ENCODE results near the gene A3GALT2.

Gene A3GALT2

DNA sequence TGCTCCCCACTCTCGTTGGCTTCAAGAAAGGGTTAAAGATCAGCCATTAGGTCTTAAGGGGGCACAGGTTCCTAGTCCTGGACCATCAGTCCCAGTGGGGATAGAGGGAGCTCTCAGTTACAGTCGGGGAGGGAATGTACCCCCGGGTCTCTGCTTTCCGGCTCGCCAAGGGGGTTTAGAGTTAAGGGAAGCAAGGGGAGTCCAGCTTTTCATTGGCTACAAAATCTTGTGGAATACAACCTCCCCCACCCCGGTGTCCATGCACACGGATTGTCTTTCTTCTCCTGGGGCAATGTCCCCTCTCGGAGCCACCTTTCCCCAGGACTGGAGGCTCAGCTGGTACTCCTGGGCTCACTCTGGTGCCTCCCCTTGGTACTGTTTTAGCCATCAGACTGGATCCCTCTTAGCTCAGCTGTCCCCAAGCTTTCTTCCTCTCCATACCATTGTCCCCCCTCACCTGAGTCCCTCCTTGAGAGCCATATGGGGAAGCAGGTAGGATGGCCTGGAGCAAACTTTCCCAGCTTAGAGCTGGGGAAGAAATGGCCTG is at the start of gene A3GALT2:
Gene A3GALT2 (minus strand): TSS at position 480 of the 547 bp plus-strand sequence. CDS start 0 bp downstream, at position 480.
- H3K36me3 Mint-ChIP-seq (ENCODE audit: low read depth), result peaks cover 5% of the 10 kb centered on the region
- DNase-seq (no peak), ATAC-seq (no peak)
- H3K4me1 Mint-ChIP-seq, result peaks cover 3% of the 10 kb centered on the region
- no peak within 1 kb of the TSS for H3K4me3 Mint-ChIP-seq
- H3K27ac Mint-ChIP-seq, result no peak within 1 kb of the TSS
- no peaks in the 10 kb centered on the region for H3K27me3 Mint-ChIP-seq
- no peaks in the 10 kb centered on the region for H3K9me3 Mint-ChIP-seq

DNA sequence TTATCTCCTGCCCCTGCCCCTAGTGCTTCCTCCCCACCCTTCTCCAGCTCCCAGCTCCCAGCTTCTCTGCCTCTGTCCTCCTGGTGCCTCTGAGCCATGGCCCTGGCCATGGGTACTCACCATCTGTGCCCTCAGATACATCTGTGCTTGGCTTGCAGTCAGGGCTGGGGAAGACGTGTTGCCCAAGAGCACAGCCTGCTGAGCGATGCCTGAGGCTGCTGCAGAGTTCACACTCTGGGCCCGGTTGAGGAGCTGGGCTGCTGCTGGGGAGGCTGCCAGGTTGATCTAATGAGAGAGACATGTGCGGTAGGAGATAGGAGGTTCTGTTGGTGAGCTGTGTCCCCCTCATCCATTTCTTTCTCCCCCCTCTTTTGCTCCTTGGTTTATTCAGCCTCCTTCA is 49.4 kb upstream of the A3GALT2 start:
- DNase-seq (no peak), ATAC-seq (no peak)
- Mint-ChIP-seq H3K4me3 (no peak overlapping the region), H3K4me1 (peaks cover 4% of the 10 kb centered on the region), H3K9me3 (no peaks in the 10 kb centered on the region), H3K27ac (no peak overlapping the region), H3K36me3 (ENCODE audit: low read depth) (no peaks in the 10 kb centered on the region), H3K27me3 (peaks cover 2% of the 10 kb centered on the region)

- no peaks in the 10 kb centered on the region for H3K36me3 Mint-ChIP-seq (ENCODE audit: low read depth)
- H3K4me1 Mint-ChIP-seq, result peaks cover 4% of the 10 kb centered on the region
- H3K27ac Mint-ChIP-seq, result no peak overlapping the region
- no peak for ATAC-seq
- no peak for DNase-seq
- H3K9me3 Mint-ChIP-seq, result no peaks in the 10 kb centered on the region
- no peak overlapping the region for H3K4me3 Mint-ChIP-seq
- H3K27me3 Mint-ChIP-seq, result peaks cover 2% of the 10 kb centered on the region
These were observed 48.9 kb upstream of the A3GALT2 start for GRCh38 chr1:33369764-33370163.

GRCh38 chr1:33369081-33369480 is 48.2 kb upstream of the A3GALT2 start:
- H3K27me3 Mint-ChIP-seq, result peaks cover 2% of the 10 kb centered on the region
- H3K36me3 Mint-ChIP-seq (ENCODE audit: low read depth), result no peaks in the 10 kb centered on the region
- H3K4me1 Mint-ChIP-seq, result peaks cover 4% of the 10 kb centered on the region
- DNase-seq (no peak), ATAC-seq (no peak)
- no peak overlapping the region for H3K4me3 Mint-ChIP-seq
- H3K9me3 Mint-ChIP-seq, result no peaks in the 10 kb centered on the region
- no peak overlapping the region for H3K27ac Mint-ChIP-seq

- Mint-ChIP-seq H3K4me3 (no peak overlapping the region), H3K4me1 (peaks cover 4% of the 10 kb centered on the region), H3K9me3 (no peaks in the 10 kb centered on the region), H3K27ac (no peak overlapping the region), H3K27me3 (peaks cover 2% of the 10 kb centered on the region), H3K36me3 (ENCODE audit: low read depth) (no peaks in the 10 kb centered on the region)
- DNase-seq (no peak), ATAC-seq (no peak)
These were observed 47.5 kb upstream of the A3GALT2 start for GRCh38 chr1:33368431-33368830.

GRCh38 chr1:33367485-33368405 is 46.8 kb upstream of the A3GALT2 start:
- DNase-seq (peak; percentile 89), ATAC-seq (peak; percentile 82)
- H3K9me3 Mint-ChIP-seq, result no peaks in the 10 kb centered on the region
- no peak overlapping the region for H3K27ac Mint-ChIP-seq
- peaks cover 2% of the 10 kb centered on the region for H3K27me3 Mint-ChIP-seq
- H3K36me3 Mint-ChIP-seq (ENCODE audit: low read depth), result no peaks in the 10 kb centered on the region
- H3K4me3 Mint-ChIP-seq, result no peak overlapping the region
- peaks cover 4% of the 10 kb centered on the region for H3K4me1 Mint-ChIP-seq

- ATAC-seq, result no peak
- H3K27ac Mint-ChIP-seq, result no peak overlapping the region
- H3K4me1 Mint-ChIP-seq, result peaks cover 4% of the 10 kb centered on the region
- no peak for DNase-seq
- H3K4me3 Mint-ChIP-seq, result no peak overlapping the region
- no peaks in the 10 kb centered on the region for H3K36me3 Mint-ChIP-seq (ENCODE audit: low read depth)
- peaks cover 2% of the 10 kb centered on the region for H3K27me3 Mint-ChIP-seq
- H3K9me3 Mint-ChIP-seq, result no peaks in the 10 kb centered on the region
These were observed 46.0 kb upstream of the A3GALT2 start for GRCh38 chr1:33366762-33367484.

- no peaks in the 10 kb centered on the region for H3K9me3 Mint-ChIP-seq
- ATAC-seq (no peak), DNase-seq (no peak)
- peaks cover 2% of the 10 kb centered on the region for H3K27me3 Mint-ChIP-seq
- no peak overlapping the region for H3K4me3 Mint-ChIP-seq
- H3K36me3 Mint-ChIP-seq (ENCODE audit: low read depth), result no peaks in the 10 kb centered on the region
- H3K27ac Mint-ChIP-seq, result no peak overlapping the region
- peaks cover 4% of the 10 kb centered on the region for H3K4me1 Mint-ChIP-seq
These were observed 44.7 kb upstream of the A3GALT2 start for GRCh38 chr1:33365560-33365997.

- Mint-ChIP-seq H3K4me3 (no peak overlapping the region), H3K36me3 (ENCODE audit: low read depth) (no peaks in the 10 kb centered on the region), H3K27me3 (peaks cover 2% of the 10 kb centered on the region), H3K9me3 (no peaks in the 10 kb centered on the region), H3K4me1 (peaks cover 4% of the 10 kb centered on the region), H3K27ac (no peak overlapping the region)
- DNase-seq (no peak), ATAC-seq (no peak)
These were observed 43.6 kb upstream of the A3GALT2 start for GRCh38 chr1:33364565-33364918.

- DNase-seq (no peak), ATAC-seq (no peak)
- H3K4me3 Mint-ChIP-seq, result no peak overlapping the region
- no peaks in the 10 kb centered on the region for H3K9me3 Mint-ChIP-seq
- H3K27me3 Mint-ChIP-seq, result peaks cover 2% of the 10 kb centered on the region
- peaks cover 4% of the 10 kb centered on the region for H3K4me1 Mint-ChIP-seq
- H3K27ac Mint-ChIP-seq, result no peak overlapping the region
- H3K36me3 Mint-ChIP-seq (ENCODE audit: low read depth), result no peaks in the 10 kb centered on the region
These were observed 42.6 kb upstream of the A3GALT2 start for GRCh38 chr1:33363470-33363861.

DNA sequence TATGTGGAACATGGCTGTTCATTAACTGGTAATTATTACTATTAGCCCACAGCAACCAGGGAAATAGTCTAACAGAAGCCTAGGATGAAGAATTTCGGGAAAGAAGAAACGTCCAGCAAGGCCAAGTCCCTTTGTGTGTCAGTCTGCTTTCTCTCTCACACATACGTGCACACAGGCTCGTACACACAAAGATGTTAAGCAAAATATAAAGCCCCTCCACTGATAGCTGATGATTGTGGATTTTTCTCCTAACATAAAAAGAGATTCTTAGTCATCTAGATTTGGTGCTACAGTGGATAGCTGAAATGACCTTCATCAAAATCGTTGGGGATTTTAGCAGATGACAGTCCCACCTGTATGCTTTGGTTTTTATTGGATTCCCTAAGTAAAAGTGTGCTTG is 42.1 kb upstream of the A3GALT2 start:
- peaks cover 4% of the 10 kb centered on the region for H3K4me1 Mint-ChIP-seq
- H3K27ac Mint-ChIP-seq, result no peak overlapping the region
- H3K9me3 Mint-ChIP-seq, result no peaks in the 10 kb centered on the region
- no peak overlapping the region for H3K4me3 Mint-ChIP-seq
- ATAC-seq (no peak), DNase-seq (no peak)
- H3K27me3 Mint-ChIP-seq, result peaks cover 2% of the 10 kb centered on the region
- no peaks in the 10 kb centered on the region for H3K36me3 Mint-ChIP-seq (ENCODE audit: low read depth)

DNA sequence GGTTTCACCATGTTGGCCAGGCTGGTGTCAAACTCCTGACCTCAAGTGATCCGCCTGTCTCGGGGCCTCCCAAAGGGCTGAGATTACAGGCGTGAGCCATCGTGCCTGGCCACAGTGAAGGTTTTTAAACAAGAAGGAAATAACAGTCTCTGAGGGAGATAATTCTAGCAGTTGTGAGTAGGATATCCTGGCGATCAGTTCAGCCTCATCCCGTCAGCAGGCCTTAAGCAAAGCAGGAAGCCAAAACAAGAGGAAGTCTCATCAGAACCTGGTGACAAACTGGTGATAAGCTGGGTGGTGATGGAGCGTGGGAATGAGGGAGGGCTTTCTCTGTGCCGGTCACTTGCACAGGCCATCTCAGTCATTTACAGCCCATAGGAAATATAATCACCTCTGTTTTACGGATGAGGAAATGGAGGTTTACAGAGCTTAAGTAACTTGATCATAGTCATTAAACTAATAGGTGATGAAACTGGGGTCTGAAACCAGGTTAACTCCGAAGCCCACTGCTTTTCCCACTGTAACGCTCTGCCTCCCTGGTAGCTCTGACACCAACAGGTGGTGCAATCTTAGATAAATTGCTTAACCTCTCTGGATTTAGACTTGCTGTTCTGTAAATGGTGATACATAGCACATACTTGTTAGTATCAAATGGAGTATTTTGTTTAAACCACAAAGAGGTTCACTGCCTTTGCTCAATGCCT is 40.8 kb upstream of the A3GALT2 start:
- H3K4me3 Mint-ChIP-seq, result no peak overlapping the region
- H3K9me3 Mint-ChIP-seq, result no peaks in the 10 kb centered on the region
- no peak for DNase-seq

DNA sequence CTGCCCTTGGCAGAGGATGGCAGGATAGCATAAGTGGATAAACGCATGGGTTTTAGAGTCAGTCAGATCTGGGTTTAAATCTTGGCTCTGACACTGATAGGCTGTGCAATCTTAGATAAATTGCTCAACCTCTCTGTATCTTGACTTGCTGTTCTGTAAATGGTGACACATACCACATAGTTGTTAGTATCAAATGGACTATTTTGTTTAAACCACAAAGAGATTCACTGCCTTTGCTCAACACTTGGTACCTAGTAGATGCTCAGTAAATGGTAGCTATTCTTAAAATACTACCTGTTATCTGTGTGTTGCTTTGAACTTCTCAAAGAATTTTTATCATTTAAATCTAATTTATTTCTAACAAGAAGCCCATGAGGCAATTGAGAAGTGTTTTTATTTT is 39.5 kb upstream of the A3GALT2 start:
- no peak overlapping the region for H3K27ac Mint-ChIP-seq
- DNase-seq (no peak), ATAC-seq (no peak)
- H3K27me3 Mint-ChIP-seq, result no peaks in the 10 kb centered on the region
- H3K4me1 Mint-ChIP-seq, result no peaks in the 10 kb centered on the region
- H3K36me3 Mint-ChIP-seq (ENCODE audit: low read depth), result no peaks in the 10 kb centered on the region
- no peak overlapping the region for H3K4me3 Mint-ChIP-seq
- no peaks in the 10 kb centered on the region for H3K9me3 Mint-ChIP-seq

More for the DNA sequence above, 40.8 kb upstream of the A3GALT2 start:
- Mint-ChIP-seq H3K27ac (no peak overlapping the region), H3K36me3 (ENCODE audit: low read depth) (no peaks in the 10 kb centered on the region), H3K27me3 (no peaks in the 10 kb centered on the region), H3K4me1 (no peaks in the 10 kb centered on the region)
- ATAC-seq, result no peak

- Mint-ChIP-seq H3K4me3 (no peak overlapping the region), H3K27me3 (no peaks in the 10 kb centered on the region), H3K36me3 (ENCODE audit: low read depth) (no peaks in the 10 kb centered on the region), H3K9me3 (no peaks in the 10 kb centered on the region), H3K27ac (no peak overlapping the region), H3K4me1 (no peaks in the 10 kb centered on the region)
- ATAC-seq (no peak), DNase-seq (no peak)
These were observed 39.0 kb upstream of the A3GALT2 start for GRCh38 chr1:33359931-33360330.
